CD4-positive, alpha-beta T cell treated with Interleukin-10 for 1 hour (primary cell): ENCODE measurements around the gene DHRS3.
"Not testable (repeated sequence)": the region's sequence is repeated elsewhere in the genome, so short reads cannot be mapped to it uniquely, and the experiment has no call there.

Experiments used
- DNase-seq: peaks from one replicate; pipeline ENCODE4 v3.0.0-alpha.2; 2020

The DHRS3 gene

GRCh38 chr1:12572522-12572921 lies 45.5 kb downstream of the DHRS3 start:
- no peak for DNase-seq

GRCh38 chr1:12570291-12570690 lies 47.7 kb downstream of the DHRS3 start:
- DNase-seq: no peak

- DNase-seq: no peak
Measured at GRCh38 chr1:12568009-12568767, 49.8 kb downstream of the DHRS3 start.

GRCh38 chr1:12567288-12567819 lies 50.7 kb downstream of the DHRS3 start:
- no peak for DNase-seq

- DNase-seq: no peak
Measured at GRCh38 chr1:12566484-12567287, 51.3 kb downstream of the DHRS3 start.

- no peak for DNase-seq
Measured at GRCh38 chr1:12565966-12566352, 52.1 kb downstream of the DHRS3 start.

GRCh38 chr1:12565094-12565965 lies 52.7 kb downstream of the DHRS3 start:
- no peak for DNase-seq

GRCh38 chr1:12564251-12564650 lies 53.8 kb downstream of the DHRS3 start:
- not testable (repeated sequence) for DNase-seq

- no peak for DNase-seq
Measured at GRCh38 chr1:12562955-12563576, 54.9 kb downstream of the DHRS3 start.

- DNase-seq: no peak
Measured at GRCh38 chr1:12561121-12561520, 56.9 kb downstream of the DHRS3 start.

GRCh38 chr1:12556957-12557935 lies 60.8 kb downstream of the DHRS3 start:
- no peak for DNase-seq

GRCh38 chr1:12556368-12556930 lies 61.6 kb downstream of the DHRS3 start:
- DNase-seq: no peak

GRCh38 chr1:12555411-12556367 lies 62.3 kb downstream of the DHRS3 start:
- DNase-seq: no peak

GRCh38 chr1:12554521-12555305 lies 63.3 kb downstream of the DHRS3 start:
- DNase-seq: no peak

- DNase-seq: no peak
Measured at GRCh38 chr1:12553963-12554362, 64.0 kb downstream of the DHRS3 start.

GRCh38 chr1:12552951-12553921 lies 64.8 kb downstream of the DHRS3 start:
- no peak for DNase-seq

- no peak for DNase-seq
Measured at GRCh38 chr1:12552111-12552888, 65.7 kb downstream of the DHRS3 start.
